ENCODE results near the gene CARNS1.

Gene CARNS1

GRCh38 chr11:67428052-67429001 lies 12.8 kb downstream of the CARNS1 start, which contains the start of gene RPS6KB2:
RPS6KB2 (plus strand) TSS chr11:67428494; CDS start chr11:67428546, 52 bp downstream.
- 0 out of 2 replicates have a peak, but pooled peaks have one; percentile 7 for TF ChIP-seq CTCF (IDR thresholded peaks at IDR 0.05; ENCODE audit: control insufficient read depth, extremely low read depth, insufficient read depth)
- peak; percentile 91 for DNase-seq (ENCODE audit: low read depth)

DNA sequence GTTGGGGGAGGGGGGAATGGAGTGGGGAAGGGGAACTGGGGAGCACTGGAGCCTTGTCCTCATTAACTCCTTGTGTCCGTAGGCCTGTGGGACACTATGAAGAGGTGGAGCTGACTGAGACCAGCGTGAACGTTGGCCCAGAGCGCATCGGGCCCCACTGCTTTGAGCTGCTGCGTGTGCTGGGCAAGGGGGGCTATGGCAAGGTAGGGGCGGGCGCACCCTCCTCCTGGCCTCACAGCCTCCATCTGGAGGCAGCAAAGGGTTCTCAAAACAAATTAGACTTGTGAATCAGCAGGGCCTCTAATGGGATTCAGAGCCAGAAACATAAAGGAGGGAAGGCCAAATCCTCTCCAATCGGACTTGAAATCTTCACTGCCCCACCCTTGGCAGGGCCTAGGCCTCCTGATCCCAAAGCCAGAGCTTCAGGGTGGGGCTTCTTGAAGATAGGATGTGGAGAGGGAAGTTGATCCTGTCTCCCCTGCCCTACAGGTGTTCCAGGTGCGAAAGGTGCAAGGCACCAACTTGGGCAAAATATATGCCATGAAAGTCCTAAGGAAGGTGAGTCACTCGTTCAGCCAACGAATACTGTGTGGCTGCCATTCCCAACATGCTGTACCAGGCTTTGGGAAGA lies 13.7 kb downstream of the CARNS1 start:
- peak overlapping the region; percentile 74 for H3K4me3 ChIP-seq (ENCODE audit: low read depth, low read length)
- no peak for TF ChIP-seq CTCF (IDR thresholded peaks at IDR 0.05; ENCODE audit: control insufficient read depth, extremely low read depth, insufficient read depth)
- DNase-seq (ENCODE audit: low read depth) = no peak

More at GRCh38 chr11:67428052-67429001, 12.8 kb downstream of the CARNS1 start, which contains the start of gene RPS6KB2:
- peak within 1 kb of the TSS; percentile 74 for H3K4me3 ChIP-seq (ENCODE audit: low read depth, low read length)

DNA sequence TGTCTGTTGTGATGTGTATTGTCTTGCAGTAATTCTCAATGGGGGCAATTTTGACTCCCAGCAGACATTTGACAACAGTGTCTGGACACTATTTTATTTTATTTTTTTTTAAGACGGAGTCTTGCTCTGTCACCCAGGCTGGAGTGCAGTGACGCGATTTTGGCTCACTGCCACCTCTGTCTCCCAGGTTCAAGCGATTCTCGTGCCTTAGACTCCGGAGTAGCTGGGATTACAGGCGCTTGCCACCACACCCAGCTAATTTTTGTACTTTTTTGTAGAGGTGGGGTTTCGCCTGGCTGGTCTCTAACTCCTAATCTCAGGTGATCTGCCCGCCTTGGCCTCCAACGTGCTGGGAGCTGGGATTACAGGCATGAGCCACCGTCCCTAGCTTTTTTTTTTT lies 14.2 kb downstream of the CARNS1 start:
- no peak for TF ChIP-seq CTCF (IDR thresholded peaks at IDR 0.05; ENCODE audit: control insufficient read depth, extremely low read depth, insufficient read depth)
- no peak for DNase-seq (ENCODE audit: low read depth)
- peak overlapping the region; percentile 74 for H3K4me3 ChIP-seq (ENCODE audit: low read depth, low read length)

DNA sequence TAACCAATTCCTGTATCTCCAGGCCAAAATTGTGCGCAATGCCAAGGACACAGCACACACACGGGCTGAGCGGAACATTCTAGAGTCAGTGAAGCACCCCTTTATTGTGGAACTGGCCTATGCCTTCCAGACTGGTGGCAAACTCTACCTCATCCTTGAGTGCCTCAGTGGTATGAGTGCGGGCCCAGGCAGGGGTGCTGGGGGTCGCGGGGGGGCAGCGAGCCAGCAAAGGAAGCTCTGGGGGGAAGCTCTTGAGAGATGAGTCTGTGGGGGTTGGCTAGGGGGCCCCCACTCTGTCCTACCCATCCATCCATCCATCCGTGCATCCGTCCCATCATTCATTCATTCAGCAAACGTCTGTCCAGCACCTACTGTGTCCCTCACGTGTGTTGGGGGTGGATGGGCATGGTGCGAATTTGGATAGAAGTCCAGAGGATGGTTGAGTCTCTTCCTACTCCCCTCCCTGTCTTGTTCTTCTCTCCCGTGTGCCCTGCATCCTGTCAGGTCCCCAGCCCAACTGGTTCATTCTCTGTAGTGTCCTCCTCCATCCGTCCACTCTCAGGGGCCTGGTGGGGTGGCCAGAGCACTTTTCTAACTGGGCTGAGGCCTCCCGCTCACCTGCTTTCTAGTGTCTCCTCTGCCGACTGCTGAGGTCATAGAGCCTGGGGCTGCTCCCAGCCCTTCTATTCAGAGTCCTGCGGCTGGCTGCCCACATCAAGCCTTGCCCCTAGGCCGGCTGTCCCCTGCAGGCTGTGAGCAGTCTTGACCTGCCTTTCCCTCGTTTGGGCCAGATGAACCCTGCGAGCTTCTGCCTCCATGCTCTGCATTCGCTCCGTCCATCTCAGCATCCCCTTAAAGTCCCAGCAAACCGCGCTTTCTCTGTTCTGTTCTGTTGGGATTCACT lies 16.1 kb downstream of the CARNS1 start:
- DNase-seq (ENCODE audit: low read depth) = no peak
- H3K4me3 ChIP-seq (ENCODE audit: low read depth, low read length) = no peak overlapping the region
- no peak for TF ChIP-seq CTCF (IDR thresholded peaks at IDR 0.05; ENCODE audit: control insufficient read depth, extremely low read depth, insufficient read depth)

GRCh38 chr11:67432655-67433349 lies 17.3 kb downstream of the CARNS1 start:
- DNase-seq (ENCODE audit: low read depth) = no peak
- no peak for TF ChIP-seq CTCF (IDR thresholded peaks at IDR 0.05; ENCODE audit: control insufficient read depth, extremely low read depth, insufficient read depth)
- H3K4me3 ChIP-seq (ENCODE audit: low read depth, low read length) = no peak overlapping the region

All from LNCaP clone FGC (cell line).